SU-DHL-6 (cell line): ENCODE results near the gene GALNT9.

Source experiments
- H2AFZ ChIP-seq: fragments of 200-600 bp; sonication (generic); 2 replicates; pipeline ENCODE4 v1.6.1; 2014; ENCODE audit warnings: low read depth, mild to moderate bottlenecking, moderate library complexity, mixed read lengths, antibody characterized with exemption, low read length; ENCODE audit not compliant: severe bottlenecking
- H3F3A ChIP-seq: fragments of 200-600 bp; shearing (Covaris generic); 2 replicates; pipeline ENCODE4 v1.6.0; 2016; ENCODE audit warnings: antibody characterized with exemption, mild to moderate bottlenecking; ENCODE audit not compliant: insufficient read depth
- H3K27ac ChIP-seq: fragments of 200-600 bp; sonication (generic); 2 replicates; pipeline ENCODE4 v1.5.1; 2016; ENCODE audit warnings: low read depth, mild to moderate bottlenecking, low read length, moderate library complexity, mixed read lengths
- H3K27me3 ChIP-seq: fragments of 200-600 bp; sonication (generic), shearing (Covaris generic); 2 replicates; pipeline ENCODE4 v1.6.0; 2014; ENCODE audit warnings: mild to moderate bottlenecking, low read length
- H3K36me3 ChIP-seq: fragments of 200-600 bp; sonication (generic); 2 replicates; pipeline ENCODE4 v1.6.1; 2014; ENCODE audit warnings: mild to moderate bottlenecking, low read length, mixed read lengths
- H3K4me2 ChIP-seq: fragments of 300-600, 200-600 bp; shearing (Covaris generic), sonication (generic); 2 replicates; pipeline ENCODE4 v1.6.0; 2014; ENCODE audit warnings: low read length, low read depth, mild to moderate bottlenecking; ENCODE audit not compliant: poor library complexity, severe bottlenecking
- H3K4me3 ChIP-seq: fragments of 200-600 bp; sonication (generic); 2 replicates; pipeline ENCODE4 v1.5.1; 2014; ENCODE audit warnings: antibody characterized with exemption, low read length, mild to moderate bottlenecking, mixed read lengths; ENCODE audit not compliant: insufficient read depth, poor library complexity, severe bottlenecking
- H3K79me2 ChIP-seq: fragments of 200-600 bp; sonication (generic); 2 replicates; pipeline ENCODE4 v1.6.1; 2014; ENCODE audit warnings: mild to moderate bottlenecking, low read length, moderate library complexity; ENCODE audit not compliant: insufficient read depth
- H3K9ac ChIP-seq: fragments of 200-600 bp; sonication (generic); 2 replicates; pipeline ENCODE4 v1.7.0; 2014; ENCODE audit warnings: mild to moderate bottlenecking, low read length
- H3K9me2 ChIP-seq: fragments of 200-600 bp; sonication (generic); replicated peaks from 2 replicates; pipeline ENCODE4 v1.6.1; 2014; ENCODE audit warnings: low read length; ENCODE audit not compliant: insufficient read depth
- H3K9me3 ChIP-seq: fragments of 200-600 bp; sonication (generic); 2 replicates; pipeline ENCODE4 v1.6.1; 2014; ENCODE audit warnings: low read length, mixed read lengths; ENCODE audit not compliant: insufficient read depth
- H4K20me1 ChIP-seq: fragments of 200-600 bp; sonication (generic); 2 replicates; pipeline ENCODE4 v1.6.1; 2014; ENCODE audit warnings: low read depth, mild to moderate bottlenecking, antibody characterized with exemption, low read length, moderate library complexity, mixed read lengths
- EZH2phosphoT487 ChIP-seq: fragments of 200-600 bp; sonication (generic), shearing (Covaris generic); conservative IDR thresholded peaks from 2 replicates; pipeline ENCODE4 v1.6.1; 2018; ENCODE audit warnings: mild to moderate bottlenecking, antibody characterized with exemption, low read length, moderate library complexity, mixed read lengths
- TF ChIP-seq, protein P1 (sequence below): fragments of 200-600 bp; sonication (generic); IDR thresholded peaks from one replicate; pipeline ENCODE4 v1.5.1; 2017; ENCODE audit warnings: antibody characterized with exemption, mild to moderate bottlenecking, low read length, moderate library complexity; ENCODE audit not compliant: insufficient read depth, poor library complexity, severe bottlenecking

GALNT9 gene

DNA sequence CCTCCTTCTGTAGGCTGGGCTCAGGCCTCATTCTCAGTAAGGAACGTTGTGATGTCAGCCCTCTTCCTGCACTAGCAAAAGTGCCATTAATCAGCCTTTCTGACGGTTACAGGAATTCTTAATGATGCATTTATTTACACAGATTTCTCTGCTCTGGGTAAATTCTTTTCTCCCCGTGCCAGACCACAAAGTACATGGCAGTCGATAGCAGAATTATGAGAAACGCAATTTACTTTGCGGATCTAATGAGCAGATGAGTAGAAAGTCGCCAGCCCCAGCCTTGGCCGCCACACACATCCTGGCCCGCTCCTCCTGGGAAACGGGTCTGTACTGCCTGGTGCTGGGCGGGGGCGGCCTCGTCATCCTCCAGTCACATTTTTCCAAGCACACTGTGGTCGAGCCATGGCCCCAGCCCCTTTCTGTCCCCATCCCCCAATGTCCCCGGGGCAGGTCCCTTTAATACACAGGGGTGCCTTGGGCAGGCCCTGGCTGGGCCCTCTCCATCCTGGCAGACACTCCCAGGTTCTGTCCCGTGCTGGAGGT lies 159.2 kb downstream of the GALNT9 start:
- TF ChIP-seq EZH2phosphoT487 = no peak
- TF ChIP-seq, protein P1, sequence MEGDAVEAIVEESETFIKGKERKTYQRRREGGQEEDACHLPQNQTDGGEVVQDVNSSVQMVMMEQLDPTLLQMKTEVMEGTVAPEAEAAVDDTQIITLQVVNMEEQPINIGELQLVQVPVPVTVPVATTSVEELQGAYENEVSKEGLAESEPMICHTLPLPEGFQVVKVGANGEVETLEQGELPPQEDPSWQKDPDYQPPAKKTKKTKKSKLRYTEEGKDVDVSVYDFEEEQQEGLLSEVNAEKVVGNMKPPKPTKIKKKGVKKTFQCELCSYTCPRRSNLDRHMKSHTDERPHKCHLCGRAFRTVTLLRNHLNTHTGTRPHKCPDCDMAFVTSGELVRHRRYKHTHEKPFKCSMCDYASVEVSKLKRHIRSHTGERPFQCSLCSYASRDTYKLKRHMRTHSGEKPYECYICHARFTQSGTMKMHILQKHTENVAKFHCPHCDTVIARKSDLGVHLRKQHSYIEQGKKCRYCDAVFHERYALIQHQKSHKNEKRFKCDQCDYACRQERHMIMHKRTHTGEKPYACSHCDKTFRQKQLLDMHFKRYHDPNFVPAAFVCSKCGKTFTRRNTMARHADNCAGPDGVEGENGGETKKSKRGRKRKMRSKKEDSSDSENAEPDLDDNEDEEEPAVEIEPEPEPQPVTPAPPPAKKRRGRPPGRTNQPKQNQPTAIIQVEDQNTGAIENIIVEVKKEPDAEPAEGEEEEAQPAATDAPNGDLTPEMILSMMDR = no peak
- no peaks in the 10 kb centered on the region for H3K27me3 ChIP-seq
- H3K4me3 ChIP-seq = no peak overlapping the region
- H3K9me3 ChIP-seq = no peaks in the 10 kb centered on the region
- H3K79me2 ChIP-seq = no peaks in the 10 kb centered on the region
- H3K4me2 ChIP-seq = no peak overlapping the region
- no peak overlapping the region for H2AFZ ChIP-seq
- H3K9ac ChIP-seq = no peak overlapping the region
- no peak overlapping the region for H3K27ac ChIP-seq
- H3K9me2 ChIP-seq = no peaks in the 10 kb centered on the region
- no peaks in the 10 kb centered on the region for H4K20me1 ChIP-seq
- no peaks in the 10 kb centered on the region for H3K36me3 ChIP-seq
- no peaks in the 10 kb centered on the region for H3F3A ChIP-seq

DNA sequence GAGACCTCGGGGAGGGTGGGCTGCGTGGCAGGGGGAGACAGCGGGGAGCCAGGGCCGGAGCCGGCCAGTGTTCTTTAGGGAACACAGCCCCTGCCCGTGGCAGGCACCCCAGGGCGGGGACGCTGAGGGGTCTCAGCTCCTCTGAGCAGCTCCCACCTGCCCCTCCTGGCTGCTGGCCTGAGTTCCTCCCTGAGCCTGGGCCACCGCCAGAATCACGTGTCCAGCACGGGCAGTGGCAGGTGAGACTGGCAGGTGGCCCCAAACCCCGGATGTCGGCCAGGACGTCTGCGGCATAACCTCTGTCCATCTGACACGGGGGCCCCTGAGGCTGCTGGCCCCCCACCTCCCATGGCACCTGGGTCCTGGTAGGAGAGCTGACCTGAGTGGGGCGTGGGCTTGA lies 160.0 kb downstream of the GALNT9 start:
- H3K4me2 ChIP-seq = no peak overlapping the region
- TF ChIP-seq EZH2phosphoT487 = no peak
- TF ChIP-seq, protein P1 = no peak
- no peaks in the 10 kb centered on the region for H3K9me2 ChIP-seq
- H3K79me2 ChIP-seq = no peaks in the 10 kb centered on the region
- no peaks in the 10 kb centered on the region for H3K27me3 ChIP-seq
- no peak overlapping the region for H2AFZ ChIP-seq
- no peaks in the 10 kb centered on the region for H3K9me3 ChIP-seq
- no peak overlapping the region for H3K9ac ChIP-seq
- no peak overlapping the region for H3K4me3 ChIP-seq
- H4K20me1 ChIP-seq = no peaks in the 10 kb centered on the region
- no peaks in the 10 kb centered on the region for H3K36me3 ChIP-seq
- H3K27ac ChIP-seq = no peak overlapping the region
- no peaks in the 10 kb centered on the region for H3F3A ChIP-seq

DNA sequence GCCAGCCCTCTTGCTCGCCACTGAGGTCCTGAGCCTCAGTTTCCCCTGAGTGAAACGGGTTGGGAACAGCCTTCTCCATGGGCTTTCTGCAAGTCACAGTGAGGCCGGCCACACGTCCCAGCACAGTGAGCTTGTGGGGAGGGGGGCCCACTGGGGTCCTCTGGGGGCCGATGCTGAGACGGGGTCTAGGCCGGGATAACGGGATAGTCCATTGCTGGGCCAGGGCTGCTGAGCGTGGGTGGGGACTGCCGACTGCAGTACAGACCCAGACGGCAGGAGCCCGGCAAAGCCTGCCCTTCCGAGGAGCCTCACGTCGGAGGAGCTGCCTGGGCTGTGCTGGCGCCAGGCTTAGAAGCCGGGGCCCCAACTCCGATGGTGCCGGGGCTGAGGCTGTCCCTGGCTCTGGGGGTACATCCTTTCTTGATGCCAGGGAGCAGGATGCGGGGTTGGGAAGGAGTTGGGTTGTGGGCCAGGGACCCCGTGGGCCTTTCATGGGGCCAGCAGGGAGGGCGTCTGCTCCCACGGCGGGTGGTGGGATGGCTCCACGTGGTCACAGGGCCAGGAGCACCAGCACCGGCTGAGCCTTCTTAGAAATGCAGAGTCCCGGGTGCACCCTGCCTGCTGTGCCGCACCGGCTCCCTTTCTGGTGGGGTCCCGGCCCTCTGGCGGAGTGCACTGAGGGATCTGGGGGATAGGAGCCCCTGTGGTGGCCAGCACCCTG lies 160.9 kb downstream of the GALNT9 start:
- H3K27me3 ChIP-seq = no peaks in the 10 kb centered on the region
- TF ChIP-seq EZH2phosphoT487 = no peak
- TF ChIP-seq, protein P1 = no peak
- H3F3A ChIP-seq = no peaks in the 10 kb centered on the region
- H3K36me3 ChIP-seq = no peaks in the 10 kb centered on the region
- no peaks in the 10 kb centered on the region for H3K9me3 ChIP-seq
- H3K4me2 ChIP-seq = no peak overlapping the region
- no peak overlapping the region for H3K27ac ChIP-seq
- no peaks in the 10 kb centered on the region for H3K79me2 ChIP-seq
- H3K4me3 ChIP-seq = no peak overlapping the region
- no peak overlapping the region for H2AFZ ChIP-seq
- no peaks in the 10 kb centered on the region for H3K9me2 ChIP-seq
- no peak overlapping the region for H3K9ac ChIP-seq
- no peaks in the 10 kb centered on the region for H4K20me1 ChIP-seq
